KOPT-K1 (cell line): ENCODE measurements around the gene RNF145.
"Not testable (repeated sequence)": the region's sequence is repeated elsewhere in the genome, so short reads cannot be mapped to it uniquely, and the experiment has no call there.

Experiments used
- H3K27ac ChIP-seq: fragments of 200-600 bp; sonication (generic); 2 replicates; pipeline ENCODE4 v1.5.1; 2016; ENCODE audit warnings: antibody characterized with exemption, mild to moderate bottlenecking, low read depth, low read length; ENCODE audit not compliant: poor library complexity, severe bottlenecking
- H3K36me3 ChIP-seq: fragments of 200-600 bp; sonication (generic); 2 replicates; pipeline ENCODE4 v1.5.1; 2017; ENCODE audit warnings: antibody characterized with exemption, mild to moderate bottlenecking, low read length, moderate library complexity; ENCODE audit not compliant: insufficient read depth
- H3K9me3 ChIP-seq: fragments of 200-600 bp; sonication (generic); 2 replicates; pipeline ENCODE4 v1.5.1; 2017; ENCODE audit warnings: antibody characterized with exemption, low read length, mild to moderate bottlenecking; ENCODE audit not compliant: insufficient read depth, poor library complexity, severe bottlenecking

The RNF145 gene

DNA sequence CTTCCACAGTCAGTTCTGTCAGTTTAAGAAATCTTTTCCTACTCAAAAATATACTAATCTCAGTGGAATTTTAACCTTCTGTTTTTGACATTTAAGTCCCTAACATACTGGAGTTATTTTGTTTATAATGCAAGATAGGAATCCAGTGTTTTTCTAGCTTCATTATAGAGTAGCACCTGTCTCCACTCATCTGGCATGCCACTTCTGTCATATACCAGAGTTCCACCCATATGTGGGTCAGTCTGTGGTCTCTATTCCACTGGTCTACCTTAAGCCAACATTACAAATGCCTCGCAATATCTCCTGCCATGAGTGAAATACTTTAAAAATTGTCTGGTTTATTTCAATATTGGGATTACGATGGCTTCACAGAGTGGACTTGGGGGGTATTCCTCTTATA, 42.9 kb downstream of the RNF145 start:
- Histone ChIP-seq H3K27ac (no peak overlapping the region), H3K36me3 (peaks cover 76% of the 10 kb centered on the region), H3K9me3 (no peaks in the 10 kb centered on the region)

DNA sequence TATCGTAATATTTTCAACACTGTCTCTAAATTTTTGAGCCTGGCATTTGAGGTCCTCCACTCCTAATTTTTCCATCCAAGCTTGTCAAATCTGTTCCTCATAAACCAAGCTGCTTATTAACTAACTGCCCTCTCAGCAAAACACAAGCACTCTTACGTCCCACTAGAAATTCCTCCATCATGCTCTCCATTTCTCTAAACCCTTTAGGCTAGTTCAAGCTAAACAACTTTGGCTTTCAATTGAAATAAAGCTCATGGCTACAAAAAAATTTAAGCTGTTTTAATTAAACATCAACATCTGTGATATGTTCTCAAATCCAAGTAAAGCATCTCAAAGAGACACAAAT, 45.7 kb downstream of the RNF145 start:
- H3K36me3 ChIP-seq = peaks cover 85% of the 10 kb centered on the region
- H3K9me3 ChIP-seq = no peaks in the 10 kb centered on the region
- no peak overlapping the region for H3K27ac ChIP-seq

DNA sequence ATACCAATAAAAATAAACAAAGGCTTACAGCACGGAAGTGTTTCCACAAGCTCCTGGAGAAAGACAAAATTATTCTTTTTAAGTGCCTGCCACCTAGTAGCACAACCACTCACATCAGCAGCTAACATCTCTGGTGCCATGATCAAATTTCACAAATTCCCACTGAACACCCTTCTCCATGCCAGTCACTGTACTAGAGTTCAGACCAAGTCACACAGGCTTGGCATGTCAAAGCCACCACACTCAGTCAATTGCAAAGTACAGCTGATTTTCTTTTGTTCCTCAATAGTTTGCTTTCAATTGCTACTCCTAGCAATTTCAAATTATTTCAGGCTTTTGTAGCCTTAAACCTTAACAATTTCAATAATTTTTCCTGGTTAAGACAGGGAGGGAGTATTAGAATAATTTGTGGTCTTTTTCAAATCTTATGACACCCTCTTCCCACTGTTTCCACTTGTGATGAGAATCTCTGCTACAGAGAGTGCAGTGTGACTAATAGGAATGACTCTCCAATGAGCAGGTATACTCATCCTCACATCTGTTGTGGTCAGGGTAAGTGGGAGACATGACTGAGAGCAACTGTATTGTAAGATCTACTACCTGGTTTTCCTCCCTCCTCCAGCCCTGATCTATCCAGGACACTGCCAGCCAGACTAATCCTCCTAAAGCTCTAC, 46.2 kb downstream of the RNF145 start:
- no peak overlapping the region for H3K27ac ChIP-seq
- peaks cover 85% of the 10 kb centered on the region for H3K36me3 ChIP-seq
- no peaks in the 10 kb centered on the region for H3K9me3 ChIP-seq

DNA sequence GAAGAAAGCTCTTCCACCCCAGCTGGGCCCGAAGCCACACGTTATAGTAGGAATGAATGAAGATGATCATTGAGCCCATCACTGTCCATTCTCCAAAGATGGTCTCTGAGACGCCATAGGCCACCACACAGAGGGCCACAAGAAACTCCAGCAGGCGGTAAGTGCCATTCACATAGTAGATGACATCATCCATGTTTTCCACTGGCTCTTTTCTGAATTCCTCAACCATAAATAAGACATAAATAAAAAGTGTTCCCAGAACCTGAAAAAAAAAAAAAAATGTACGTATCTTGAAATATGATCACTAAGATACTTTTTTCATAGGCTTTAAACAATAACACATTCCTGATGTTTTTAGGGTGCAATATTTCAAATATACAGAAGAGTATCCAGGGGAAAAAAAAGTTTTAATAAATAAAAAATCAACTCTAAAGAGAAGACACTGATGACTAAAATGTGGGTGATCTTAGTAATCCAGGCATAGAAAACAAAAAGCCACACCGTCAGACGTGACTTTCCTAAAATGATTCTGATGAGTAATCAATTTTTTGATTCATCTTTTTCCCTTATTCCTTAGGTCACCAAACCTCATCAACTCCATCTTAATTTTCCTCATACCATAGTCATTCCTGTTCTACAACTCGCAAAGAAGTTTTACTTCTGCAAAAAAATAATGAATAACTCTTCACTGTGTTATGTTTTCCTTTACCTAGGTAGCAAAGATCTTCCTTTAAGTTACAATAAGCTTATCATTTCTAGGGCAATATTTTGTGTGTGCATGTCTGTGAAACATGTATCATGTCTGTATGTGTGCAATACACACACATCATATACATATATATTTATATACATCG, 47.8 kb downstream of the RNF145 start:
- peaks cover 87% of the 10 kb centered on the region for H3K36me3 ChIP-seq
- H3K9me3 ChIP-seq = no peaks in the 10 kb centered on the region
- H3K27ac ChIP-seq = no peak overlapping the region

- H3K9me3 ChIP-seq, H3K27ac ChIP-seq: not testable (repeated sequence)
- H3K36me3 ChIP-seq = peaks cover 86% of the 10 kb centered on the region
Measured at GRCh38 chr5:159158553-159159091, 50.7 kb downstream of the RNF145 start.

DNA sequence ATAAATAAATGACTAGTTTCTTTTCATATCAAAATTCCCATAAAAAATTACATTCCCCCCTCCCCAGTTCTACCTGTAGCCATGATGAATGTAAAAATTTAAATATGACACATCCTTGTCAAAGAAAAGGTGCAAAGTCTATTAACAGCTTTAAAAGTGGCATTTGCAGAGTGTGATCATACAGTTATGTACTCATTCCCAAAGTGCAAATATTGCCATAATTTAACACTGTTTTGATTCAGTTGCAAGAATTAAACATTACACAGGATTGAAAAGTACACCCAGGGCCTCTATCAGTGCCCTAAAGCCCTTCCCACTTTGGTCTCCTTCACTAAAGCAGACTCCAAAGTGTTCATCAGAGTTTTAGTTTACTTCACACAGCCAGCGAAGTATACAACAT, 51.8 kb downstream of the RNF145 start:
- no peak overlapping the region for H3K27ac ChIP-seq

GRCh38 chr5:159156426-159157238, 52.7 kb downstream of the RNF145 start:
- H3K27ac ChIP-seq = no peak overlapping the region
- no peaks in the 10 kb centered on the region for H3K9me3 ChIP-seq
- peaks cover 68% of the 10 kb centered on the region for H3K36me3 ChIP-seq

More for the DNA sequence above, 51.8 kb downstream of the RNF145 start:
- H3K36me3 ChIP-seq = peaks cover 75% of the 10 kb centered on the region
- H3K9me3 ChIP-seq = no peaks in the 10 kb centered on the region

DNA sequence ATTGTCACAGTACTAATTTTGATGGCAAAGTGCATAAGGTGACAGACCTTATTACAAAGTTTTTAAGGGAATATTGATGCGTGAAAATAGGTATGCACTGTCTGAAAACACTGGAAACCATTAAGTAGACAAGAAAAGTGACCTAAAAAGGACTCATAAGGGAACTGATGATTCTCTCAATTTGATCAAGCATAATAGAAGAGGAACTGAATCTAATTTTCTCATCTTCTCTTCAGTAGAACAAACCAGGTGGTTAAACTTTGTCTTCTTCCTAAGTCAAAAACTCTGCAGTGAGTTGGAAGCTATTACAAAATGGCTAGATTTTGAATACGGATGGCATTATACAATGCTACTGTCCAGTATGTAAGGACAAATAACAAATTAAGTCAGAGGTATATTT, 53.4 kb downstream of the RNF145 start:
- Histone ChIP-seq H3K36me3 (peaks cover 61% of the 10 kb centered on the region), H3K9me3 (no peaks in the 10 kb centered on the region), H3K27ac (no peak overlapping the region)

DNA sequence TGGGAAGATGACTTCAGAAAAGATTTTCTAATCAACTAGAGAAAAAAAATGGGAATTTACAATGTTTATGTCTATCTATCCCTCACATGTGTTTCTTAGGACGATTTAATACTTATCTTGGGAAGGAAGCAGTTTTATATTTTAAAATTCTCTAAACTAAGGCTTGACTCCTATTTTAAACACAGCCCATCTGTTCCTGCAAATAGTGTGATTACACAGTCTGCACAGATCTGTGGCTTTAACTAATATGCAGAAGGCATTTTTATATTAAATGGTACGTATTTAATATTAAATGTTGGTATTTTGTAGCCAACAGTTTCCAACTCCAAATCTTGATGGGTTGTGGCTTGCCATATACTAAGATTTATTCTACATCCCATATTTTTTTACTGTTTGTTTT, 56.5 kb downstream of the RNF145 start:
- Histone ChIP-seq H3K36me3 (peaks cover 30% of the 10 kb centered on the region), H3K27ac (no peak overlapping the region), H3K9me3 (no peaks in the 10 kb centered on the region)

DNA sequence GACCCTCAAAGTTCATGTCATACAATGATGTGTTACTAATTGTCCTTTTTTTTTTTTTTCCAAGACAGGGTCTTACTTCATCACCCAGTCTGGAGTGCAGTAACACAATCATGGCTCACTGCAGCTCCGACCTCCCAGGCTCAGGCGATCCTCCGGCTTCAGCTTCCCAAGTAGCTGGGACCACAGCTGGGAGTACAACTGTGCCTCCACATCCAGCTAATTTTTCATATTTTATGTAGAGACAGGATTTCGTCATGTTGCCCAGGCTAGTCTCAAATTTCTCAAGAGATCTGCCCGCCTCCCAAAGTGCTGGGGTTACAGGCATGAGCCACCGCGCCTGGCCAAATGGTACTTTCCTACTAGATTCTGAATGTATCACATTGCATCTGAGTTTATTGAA, 60.3 kb downstream of the RNF145 start:
- Histone ChIP-seq H3K9me3 (no peaks in the 10 kb centered on the region), H3K36me3 (no peaks in the 10 kb centered on the region), H3K27ac (no peak overlapping the region)

GRCh38 chr5:159147976-159148375, 61.4 kb downstream of the RNF145 start:
- Histone ChIP-seq H3K9me3 (no peaks in the 10 kb centered on the region), H3K27ac (no peak overlapping the region), H3K36me3 (no peaks in the 10 kb centered on the region)

DNA sequence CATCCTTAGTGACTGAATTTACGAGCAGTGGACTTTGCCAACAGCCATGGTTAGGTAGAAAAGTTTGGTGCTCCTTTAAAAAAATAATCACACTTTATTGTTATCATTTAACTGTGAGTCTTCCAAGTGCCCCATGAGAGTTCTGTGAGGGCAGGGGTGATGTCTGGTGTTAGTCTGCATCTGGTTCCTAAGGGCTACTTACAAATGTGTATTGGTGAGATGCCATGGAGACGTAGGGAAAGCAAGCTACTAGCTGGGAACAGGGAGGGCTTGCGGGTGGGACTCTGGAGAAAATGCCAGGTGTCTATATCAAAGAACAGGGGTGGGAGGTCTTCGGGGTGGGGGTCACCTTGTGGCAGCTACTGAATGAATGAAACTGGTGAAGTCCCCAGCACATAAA, 62.5 kb downstream of the RNF145 start:
- H3K9me3 ChIP-seq = no peaks in the 10 kb centered on the region
- H3K27ac ChIP-seq = no peak overlapping the region

DNA sequence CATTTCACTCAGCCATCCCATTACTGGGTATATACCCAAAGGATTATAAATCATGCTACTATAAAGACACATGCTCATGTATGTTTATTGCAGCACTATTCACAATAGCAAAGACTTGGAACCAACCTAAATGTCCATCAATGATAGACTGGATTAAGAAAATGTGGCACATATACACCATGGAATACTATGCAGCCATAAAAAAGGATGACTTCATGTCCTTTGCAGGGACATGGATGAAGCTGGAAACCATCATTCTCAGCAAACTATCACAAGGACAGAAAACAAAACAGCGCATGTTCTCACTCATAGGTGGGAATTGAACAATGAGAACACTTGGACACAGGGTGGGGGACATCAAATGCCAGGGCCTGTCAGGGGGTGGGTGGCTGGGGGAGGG, 64.2 kb downstream of the RNF145 start:
- not testable (repeated sequence) for H3K36me3 ChIP-seq, H3K27ac ChIP-seq, H3K9me3 ChIP-seq

More for the DNA sequence above, 62.5 kb downstream of the RNF145 start:
- no peaks in the 10 kb centered on the region for H3K36me3 ChIP-seq

- Histone ChIP-seq H3K9me3 (no peaks in the 10 kb centered on the region), H3K27ac (no peak overlapping the region), H3K36me3 (no peaks in the 10 kb centered on the region)
Measured at GRCh38 chr5:159139802-159140201, 69.6 kb downstream of the RNF145 start.

- no peaks in the 10 kb centered on the region for H3K9me3 ChIP-seq
- H3K27ac ChIP-seq = no peak overlapping the region
- H3K36me3 ChIP-seq = no peaks in the 10 kb centered on the region
Measured at GRCh38 chr5:159135896-159136531, 73.3 kb downstream of the RNF145 start.
